ENCODE measurements around the gene DCLRE1A. TPM values are rescaled to one million over a fixed set of nuclear protein-coding genes. Genes with fewer than 3 reads are reported as not detected.
"Not testable (repeated sequence)": the region's sequence is repeated elsewhere in the genome, so short reads cannot be mapped to it uniquely, and the experiment has no call there.

Gene DCLRE1A
- total RNA-seq, 1 donor from 2014 or later: 7.1 TPM

GRCh38 chr10:113849946-113850345 lies 3.9 kb downstream of the DCLRE1A start:
- no peak overlapping the region for H3K27ac ChIP-seq
- DNase-seq (no peak), ATAC-seq (no peak)
- no peaks in the 10 kb centered on the region for H3K9me3 ChIP-seq
- peaks cover 19% of the 10 kb centered on the region for H3K4me1 ChIP-seq
- no peak for TF ChIP-seq CTCF (IDR thresholded peaks at IDR 0.05)
- intact Hi-C loops (cut with DNase I): no loop called here
- peaks cover 14% of the 10 kb centered on the region for H3K36me3 ChIP-seq
- H3K27me3 ChIP-seq (ENCODE audit: low read depth): no peaks in the 10 kb centered on the region
- no peak overlapping the region for H3K4me3 ChIP-seq

DNA sequence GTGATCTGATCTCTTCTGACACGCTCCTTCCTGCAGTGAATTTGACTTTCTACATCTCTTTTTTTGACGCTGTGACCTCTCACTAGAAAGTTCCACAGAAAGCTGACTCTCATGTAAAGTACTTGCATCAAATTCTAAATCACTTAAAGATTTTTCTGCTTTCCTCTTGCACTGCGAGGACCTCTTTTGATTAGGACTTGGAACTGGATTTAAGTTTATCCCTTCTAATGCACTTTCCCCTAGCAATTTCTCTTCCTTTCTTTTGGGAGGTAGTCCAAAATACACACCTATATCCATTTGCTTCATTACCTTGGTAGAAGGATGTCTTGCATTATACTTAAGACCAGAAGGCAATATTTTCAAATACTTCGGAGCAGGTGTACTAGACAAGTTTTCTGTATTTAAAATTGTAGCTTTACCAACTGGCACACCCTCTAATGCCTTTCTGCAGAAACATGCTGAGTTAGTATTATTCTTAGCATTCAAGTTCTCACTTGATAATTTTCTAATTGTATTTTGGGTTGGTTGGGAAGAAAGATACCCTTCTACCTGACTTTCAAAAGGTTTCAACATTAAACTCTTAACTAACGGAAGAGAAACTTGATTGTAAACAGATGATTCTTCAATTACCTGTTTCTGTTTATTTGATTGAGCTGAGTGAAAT lies 4.6 kb downstream of the DCLRE1A start:
- Histone ChIP-seq H3K4me3 (no peak overlapping the region), H3K36me3 (peaks cover 20% of the 10 kb centered on the region), H3K9me3 (no peaks in the 10 kb centered on the region), H3K27ac (no peak overlapping the region), H3K27me3 (ENCODE audit: low read depth) (no peaks in the 10 kb centered on the region), H3K4me1 (peaks cover 19% of the 10 kb centered on the region)
- DNase-seq (no peak), ATAC-seq (no peak)
- no peak for TF ChIP-seq CTCF (IDR thresholded peaks at IDR 0.05)
- intact Hi-C loops (cut with DNase I): no loop called here

DNA sequence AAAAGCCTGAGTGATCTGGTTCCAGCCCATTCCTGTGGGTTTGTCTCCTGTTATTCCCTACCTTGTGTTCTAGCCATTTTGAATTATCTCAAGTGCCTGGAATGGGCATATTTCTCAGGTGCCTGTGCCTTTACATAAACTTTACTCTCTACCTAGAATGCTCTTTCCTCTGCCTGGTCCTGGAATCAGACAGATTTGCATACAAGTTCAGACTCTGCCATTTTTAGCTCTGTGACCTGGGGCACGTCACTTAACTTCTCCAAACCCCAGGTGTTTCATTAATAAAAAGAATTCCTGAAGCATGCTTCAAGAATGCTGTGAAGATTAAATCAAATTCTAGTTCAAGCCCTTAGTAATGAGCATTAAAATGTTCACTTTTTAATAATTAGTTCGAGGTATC lies 7.8 kb downstream of the DCLRE1A start:
- intact Hi-C loops (cut with DNase I): no loop called here
- no peak overlapping the region for H3K4me3 ChIP-seq
- no peak overlapping the region for H3K27ac ChIP-seq
- H3K9me3 ChIP-seq: no peaks in the 10 kb centered on the region
- DNase-seq (no peak), ATAC-seq (no peak)
- peaks cover 28% of the 10 kb centered on the region for H3K36me3 ChIP-seq
- no peak for TF ChIP-seq CTCF (IDR thresholded peaks at IDR 0.05)
- H3K27me3 ChIP-seq (ENCODE audit: low read depth): no peaks in the 10 kb centered on the region
- H3K4me1 ChIP-seq: no peaks in the 10 kb centered on the region

- no peak overlapping the region for H3K4me3 ChIP-seq
- H3K27ac ChIP-seq: no peak overlapping the region
- H3K27me3 ChIP-seq (ENCODE audit: low read depth): no peaks in the 10 kb centered on the region
- intact Hi-C loops (cut with DNase I): no loop called here
- no peaks in the 10 kb centered on the region for H3K9me3 ChIP-seq
- TF ChIP-seq CTCF (IDR thresholded peaks at IDR 0.05): no peak
- ATAC-seq (no peak), DNase-seq (no peak)
- no peaks in the 10 kb centered on the region for H3K4me1 ChIP-seq
- H3K36me3 ChIP-seq: peaks cover 37% of the 10 kb centered on the region
These were observed 9.9 kb downstream of the DCLRE1A start for GRCh38 chr10:113843972-113844485.

DNA sequence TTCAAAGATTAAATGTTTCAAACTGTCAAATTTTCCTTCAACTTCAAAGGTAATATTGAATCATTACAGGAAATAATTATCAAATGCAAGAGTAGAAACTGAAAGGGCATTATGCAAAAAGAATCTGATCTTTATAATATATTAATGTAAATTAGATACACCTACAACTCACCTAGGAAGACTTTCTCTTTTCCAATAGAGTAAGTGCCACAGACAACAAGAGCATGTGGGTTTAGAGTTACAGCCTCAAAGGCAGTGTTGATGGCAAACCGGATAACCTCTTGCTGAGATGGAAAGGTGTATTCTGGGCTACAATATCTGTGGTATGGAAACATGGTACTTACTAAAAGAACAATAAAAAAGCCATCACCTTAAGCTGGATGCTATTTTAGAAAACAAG lies 11.7 kb downstream of the DCLRE1A start:
- DNase-seq: no peak
- TF ChIP-seq CTCF (IDR thresholded peaks at IDR 0.05): no peak
- no peaks in the 10 kb centered on the region for H3K4me1 ChIP-seq
- H3K36me3 ChIP-seq: peaks cover 37% of the 10 kb centered on the region
- no peak overlapping the region for H3K4me3 ChIP-seq
- H3K9me3 ChIP-seq: no peaks in the 10 kb centered on the region
- intact Hi-C loops (cut with DNase I): no loop called here
- H3K27me3 ChIP-seq (ENCODE audit: low read depth): no peaks in the 10 kb centered on the region
- no peak overlapping the region for H3K27ac ChIP-seq
- ATAC-seq: no peak

GRCh38 chr10:113828567-113828966 lies 25.3 kb downstream of the DCLRE1A start:
- intact Hi-C loops (cut with DNase I); DNase-seq; H3K27me3 ChIP-seq (ENCODE audit: low read depth); H3K36me3 ChIP-seq; ATAC-seq; H3K27ac ChIP-seq; H3K9me3 ChIP-seq; H3K4me3 ChIP-seq; H3K4me1 ChIP-seq: not testable (repeated sequence)
